Myocyte (in vitro differentiated cells): ENCODE measurements around the gene AP1M1. TPM values are rescaled to one million over a fixed set of nuclear protein-coding genes. Genes with fewer than 3 reads are reported as not detected.
"Not testable (repeated sequence)": the region's sequence is repeated elsewhere in the genome, so short reads cannot be mapped to it uniquely, and the experiment has no call there.

Experiments used
- DNase-seq: peaks from one replicate; pipeline ENCODE4 v3.0.0-alpha.2; 2012; ENCODE audit warnings: low read depth
- polyA plus RNA-seq: library from polyadenylated mRNA; unstranded; fragments of >200 nt; gene quantifications from one replicate; pipeline ENCODE4 v1.2.1, GENCODE V29; 2012; ENCODE audit warnings: missing spikeins
- total RNA-seq: library from RNA; depleted of rRNA; stranded (reverse); fragments of >200 nt; gene quantifications from 2 replicates; pipeline ENCODE4 v1.2.3, GENCODE V29; 2014

AP1M1 gene
- 82.6 and 89.3 TPM in 2 replicates for total RNA-seq
- 81.2 TPM for polyA plus RNA-seq

DNA sequence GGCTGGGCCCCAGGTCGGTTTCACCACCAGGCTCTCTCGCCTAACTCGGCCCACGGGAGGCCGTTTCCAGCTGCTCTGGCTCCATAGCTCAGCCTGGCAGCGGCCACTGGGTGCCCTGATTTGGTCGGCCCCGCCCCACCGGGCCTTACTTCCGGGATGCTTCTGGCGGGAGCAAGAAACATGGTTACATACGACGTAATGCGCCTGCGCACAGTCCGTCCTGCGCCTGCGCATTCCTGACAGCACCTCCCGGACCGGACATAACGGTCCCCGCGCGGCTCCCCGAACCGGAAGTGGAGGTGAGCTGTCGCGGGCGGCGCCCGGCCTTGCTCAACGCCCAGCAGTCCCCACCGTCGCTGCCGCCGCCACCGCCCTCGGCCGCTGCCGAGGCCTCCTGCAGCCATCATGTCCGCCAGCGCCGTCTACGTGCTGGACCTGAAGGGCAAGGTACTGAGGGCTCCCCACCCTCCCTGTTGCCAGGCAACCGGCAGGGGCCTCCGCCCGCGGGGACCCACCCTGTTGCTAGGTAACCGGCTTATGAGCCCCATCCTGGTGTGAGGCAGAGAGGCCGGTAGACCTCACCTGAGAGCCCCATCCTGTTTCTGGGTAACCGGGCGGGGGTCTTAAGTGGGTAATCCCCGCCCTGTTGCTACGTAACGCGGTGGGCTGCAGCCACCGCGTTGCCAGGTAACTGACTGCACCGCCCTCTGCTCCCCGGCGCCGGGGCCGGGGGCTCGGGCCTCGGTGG, at the start of gene AP1M1:
Gene AP1M1, plus strand, starts transcription at position 290 of the 748 bp plus-strand sequence. Its CDS starts 116 bp downstream, at position 406.
- DNase-seq: peak; percentile 98

DNA sequence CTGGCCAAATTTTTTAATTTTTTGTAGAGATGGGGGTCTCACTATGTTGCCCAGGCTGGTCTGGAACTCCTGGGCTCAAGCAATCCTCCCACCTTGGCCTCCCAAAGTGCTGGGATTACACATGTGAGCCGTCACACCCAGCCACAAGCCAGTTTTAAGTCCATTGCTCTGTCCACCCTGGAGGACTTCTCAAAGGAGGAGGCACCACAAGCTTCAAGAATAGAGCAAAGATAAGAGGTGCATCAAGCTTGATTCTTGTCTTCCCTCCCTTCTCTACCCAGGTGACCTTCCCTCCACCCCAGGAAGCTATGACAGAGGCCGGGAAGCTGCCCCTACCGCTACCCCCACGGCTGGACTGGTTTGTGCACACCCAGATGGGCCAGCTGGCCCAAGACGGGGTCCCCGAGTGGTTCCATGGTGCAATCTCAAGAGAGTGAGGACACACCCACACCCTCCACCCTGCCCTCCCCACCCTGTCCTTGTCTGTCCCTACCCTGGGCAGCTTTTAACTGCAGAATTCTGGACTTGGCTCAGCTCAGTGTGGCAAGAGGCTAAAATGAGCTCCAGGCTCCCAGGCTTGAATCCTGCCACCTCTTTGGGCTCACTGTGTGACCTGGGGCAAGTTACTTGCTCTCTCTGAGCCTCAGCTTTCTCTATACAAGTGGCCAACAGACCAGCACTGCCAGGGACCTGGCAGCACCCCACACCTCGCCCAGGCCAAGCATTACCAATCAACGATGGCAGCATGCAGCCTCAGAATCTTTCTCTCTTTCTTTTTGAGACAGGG, 49.1 kb upstream of the AP1M1 start:
- no peak for DNase-seq

DNA sequence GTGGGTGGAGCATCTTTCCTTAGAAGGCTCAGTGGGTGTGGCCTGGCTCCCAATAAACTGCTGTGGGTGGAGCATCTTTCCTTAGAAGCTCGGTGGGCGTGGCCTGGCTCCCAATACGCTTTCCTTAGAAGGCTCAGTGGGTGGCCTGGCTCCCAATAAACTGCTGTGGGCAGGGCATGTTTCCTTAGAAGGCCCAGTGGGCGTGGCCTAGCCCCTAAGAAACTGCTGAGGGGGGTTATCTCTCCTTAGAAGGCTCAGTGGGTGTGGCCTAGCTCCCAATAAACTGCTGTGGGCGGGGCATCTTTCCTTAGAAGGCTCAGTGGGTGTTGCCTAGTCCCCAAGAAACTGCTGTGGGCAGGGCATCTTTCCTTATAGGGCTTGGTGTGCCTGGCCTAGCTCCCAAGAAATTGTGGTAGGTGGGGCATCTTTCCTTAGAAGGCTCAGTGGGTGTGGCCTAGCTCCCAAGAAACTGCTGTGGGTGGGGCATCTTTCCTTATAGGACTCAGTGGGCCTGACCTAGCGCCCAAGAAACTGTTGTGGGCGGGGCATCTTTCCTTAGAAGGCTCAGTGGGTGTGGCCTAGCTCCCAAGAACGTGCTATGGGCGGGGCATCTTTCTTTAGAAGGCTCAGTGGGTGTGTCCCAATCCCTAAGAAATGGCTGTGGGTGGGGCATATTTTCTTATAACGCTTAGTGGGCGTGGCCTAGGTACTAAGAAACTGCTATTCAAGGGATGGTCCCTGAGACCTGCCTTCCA, 44.0 kb upstream of the AP1M1 start:
- no peak for DNase-seq

DNA sequence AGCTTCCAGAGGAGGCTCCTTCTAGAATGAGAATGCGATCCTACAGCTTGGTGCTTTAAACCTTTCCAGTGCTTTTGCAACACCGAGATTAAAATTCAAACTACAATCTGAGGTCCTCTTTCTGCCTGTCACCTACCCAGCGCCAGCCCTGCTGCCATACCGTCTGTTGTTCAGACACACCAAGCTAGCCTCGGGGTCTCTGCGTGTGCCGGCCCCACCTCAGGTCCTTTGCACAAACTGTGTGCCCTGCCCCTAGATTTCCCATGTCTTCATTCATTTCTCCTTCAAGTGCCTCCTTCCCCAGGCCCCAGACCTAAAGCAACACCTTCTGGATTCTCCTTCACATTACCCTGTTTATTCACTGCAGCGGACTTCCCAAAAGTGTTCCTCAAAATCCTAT, 43.2 kb upstream of the AP1M1 start:
- no peak for DNase-seq

DNA sequence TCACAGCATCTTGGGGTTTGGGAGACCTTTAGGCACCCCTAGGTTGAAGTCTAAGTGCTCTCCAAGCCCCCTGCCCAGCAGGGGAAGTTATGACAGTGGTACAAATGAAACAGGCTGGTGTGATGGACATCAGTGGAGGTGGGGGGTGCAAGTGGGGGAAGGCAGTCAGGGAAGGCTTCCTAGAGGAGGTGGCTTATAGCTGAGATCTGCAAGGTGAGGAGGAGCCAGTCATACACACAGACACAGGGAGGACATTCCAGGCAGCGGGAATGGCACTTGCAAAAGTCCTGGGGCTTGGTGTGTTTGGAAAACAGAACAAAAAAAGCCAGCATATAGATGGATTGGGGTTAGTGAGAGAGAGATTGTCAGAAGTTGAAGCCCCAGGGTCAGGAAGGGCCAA, 42.6 kb upstream of the AP1M1 start:
- no peak for DNase-seq

DNA sequence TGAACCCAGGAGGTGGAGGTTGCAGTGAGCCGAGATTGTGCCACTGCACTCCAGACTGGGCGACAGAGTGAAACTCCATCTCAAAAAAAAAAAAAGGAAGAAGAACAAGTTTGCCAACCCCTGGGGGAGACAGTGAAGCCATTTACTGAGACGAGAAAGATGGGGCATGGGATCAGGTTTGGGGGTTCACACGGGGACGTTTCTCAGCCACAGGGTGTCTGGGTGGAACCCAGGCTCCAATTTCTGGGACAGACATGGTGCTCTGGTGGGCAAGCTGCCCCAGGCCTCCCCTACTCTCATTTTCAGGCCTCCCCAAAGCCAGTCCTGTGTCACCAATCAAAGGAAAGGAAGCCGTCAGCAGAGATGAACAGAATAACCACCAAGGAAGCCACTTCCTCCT, 40.8 kb upstream of the AP1M1 start:
- no peak for DNase-seq

DNA sequence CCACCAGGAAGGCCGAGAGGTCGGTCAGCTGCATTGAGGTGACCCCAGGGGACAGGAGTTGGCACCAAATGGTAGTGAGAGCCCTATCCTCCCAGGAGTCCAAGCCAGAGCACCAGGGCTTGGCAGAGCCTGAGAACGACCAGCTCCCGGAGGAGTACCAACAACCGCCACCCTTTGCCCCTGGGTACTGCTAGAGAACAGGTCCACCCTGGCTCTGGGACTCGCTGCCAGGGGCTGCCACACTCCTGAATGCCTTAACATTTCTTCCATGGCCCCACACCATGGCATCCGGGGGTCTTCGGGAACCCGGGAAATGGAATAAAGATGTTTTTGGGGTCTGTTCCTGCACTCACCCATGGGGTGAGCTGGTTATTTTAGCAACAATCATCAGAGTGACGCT, 40.1 kb upstream of the AP1M1 start:
- no peak for DNase-seq

DNA sequence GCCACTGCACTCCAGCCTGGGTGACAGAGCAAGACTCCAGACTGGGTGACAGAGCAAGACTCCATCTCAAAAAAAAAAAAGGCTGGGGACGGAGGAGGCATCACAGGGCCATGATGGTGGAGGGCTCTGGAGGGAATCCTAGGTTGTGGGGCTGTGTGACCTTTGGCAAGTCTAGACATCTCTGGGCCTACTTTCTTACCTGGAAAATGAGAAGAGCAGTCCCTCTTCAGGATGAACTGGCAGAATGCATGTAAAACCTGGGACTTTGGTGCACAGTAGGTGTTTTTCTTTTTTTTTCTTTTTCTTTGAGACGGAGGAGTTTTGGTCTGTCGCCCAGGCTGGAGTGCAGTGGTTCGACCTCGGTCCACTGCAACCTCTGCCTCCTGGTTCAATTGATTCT, 38.1 kb upstream of the AP1M1 start:
- DNase-seq: no peak

DNA sequence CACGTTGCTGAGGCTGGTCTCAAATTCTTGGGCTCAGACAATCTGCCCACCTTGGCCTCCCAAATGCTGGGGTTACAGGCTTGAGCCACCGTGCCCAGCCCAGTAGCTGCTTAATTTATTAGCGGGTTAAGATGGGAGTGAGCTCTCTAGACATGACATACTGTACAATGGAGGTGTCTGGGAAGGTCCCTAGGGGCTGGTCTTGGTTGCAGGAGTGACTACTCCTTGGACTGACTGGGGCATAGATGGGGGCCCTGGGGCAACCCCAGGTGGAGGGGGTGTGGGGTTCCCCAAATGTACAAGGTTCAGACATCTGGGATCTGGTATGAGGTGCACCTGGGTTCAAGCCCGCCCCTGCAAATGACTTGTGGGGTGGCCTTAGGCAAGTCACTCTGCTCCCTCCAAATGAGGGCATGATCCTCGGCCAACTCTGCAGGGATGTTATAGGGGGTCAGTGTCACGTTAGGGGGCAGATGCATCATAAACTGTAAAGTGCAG, 37.2 kb upstream of the AP1M1 start:
- DNase-seq: no peak

DNA sequence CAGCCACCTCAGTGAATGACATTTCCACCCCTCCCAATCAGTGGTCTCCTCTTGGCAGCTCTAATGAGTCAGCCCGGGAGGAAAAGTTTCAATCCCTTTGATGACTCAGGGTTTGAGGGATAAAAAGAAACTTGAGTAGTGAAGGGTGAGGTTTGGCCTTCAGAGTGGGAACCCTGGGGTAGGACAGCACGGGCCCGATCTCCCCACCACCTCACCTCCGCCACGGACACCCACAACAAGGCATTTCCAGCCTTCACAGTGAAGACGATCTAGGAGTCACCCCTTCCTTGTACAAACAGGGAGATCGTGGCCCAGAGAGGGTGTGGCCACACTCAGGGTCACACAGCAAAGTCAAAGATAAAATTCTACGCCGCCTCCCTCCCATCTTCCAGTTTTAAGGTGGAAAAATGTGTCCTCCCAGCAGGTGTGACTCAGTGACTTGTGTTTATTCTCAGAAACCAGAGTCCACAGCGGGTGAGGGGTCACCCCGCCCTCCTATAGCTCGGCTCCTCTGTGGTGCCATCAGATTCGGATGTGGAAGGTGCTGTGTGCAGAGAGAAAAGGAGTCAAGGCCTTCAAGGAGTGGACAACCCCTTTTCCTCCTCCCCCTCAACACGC, 36.7 kb upstream of the AP1M1 start:
- peak; percentile 70 for DNase-seq

DNA sequence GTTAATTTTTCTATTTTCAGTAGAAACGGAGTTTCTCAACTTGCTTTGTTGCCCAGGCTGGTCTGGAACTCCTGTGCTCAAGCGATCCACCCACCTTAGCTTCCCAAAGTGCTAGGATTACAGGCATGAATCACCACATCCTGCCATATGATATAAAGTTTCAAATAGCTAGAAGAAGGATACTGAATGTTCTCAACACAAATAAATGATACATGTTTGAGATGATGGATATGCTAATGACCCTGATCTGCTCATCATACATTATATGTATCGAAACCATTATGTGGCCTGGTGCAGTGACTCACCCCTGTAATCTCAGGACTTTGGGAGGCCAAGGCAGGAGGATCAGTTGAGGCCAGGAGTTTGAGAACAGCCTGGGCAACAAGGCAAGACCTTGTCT, 35.9 kb upstream of the AP1M1 start:
- DNase-seq: peak; percentile 49

DNA sequence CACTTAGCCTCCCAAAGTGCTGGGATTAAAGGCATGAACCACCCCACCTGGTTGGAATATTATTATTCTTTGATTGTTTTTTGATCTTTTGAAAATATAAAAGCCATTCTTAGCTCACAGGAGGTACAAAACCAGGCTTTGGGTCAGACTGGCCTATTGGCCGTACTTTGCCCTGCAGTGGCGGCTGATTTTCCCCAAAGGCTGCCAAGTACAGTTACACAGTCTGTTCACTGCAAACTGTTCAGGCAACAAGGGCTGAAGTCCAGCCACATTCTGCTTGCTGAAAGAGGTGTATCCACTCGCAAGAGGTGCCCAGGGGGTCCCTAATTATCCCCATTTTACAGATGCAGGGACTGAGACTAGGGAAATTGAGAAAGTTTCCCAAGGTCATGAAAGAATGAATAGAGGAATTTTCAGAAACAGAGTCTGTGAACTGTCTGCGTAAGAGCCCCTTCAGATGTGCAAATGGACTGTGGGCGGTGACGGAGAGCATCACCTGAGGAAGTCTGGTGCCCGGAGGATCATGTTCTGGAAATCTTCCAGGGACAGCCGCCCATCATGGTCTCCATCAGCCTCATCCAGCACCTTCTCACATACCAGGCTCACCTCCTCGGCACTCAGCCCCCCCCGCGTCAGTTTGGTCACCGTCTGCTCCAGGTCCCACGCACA, 33.4 kb upstream of the AP1M1 start:
- no peak for DNase-seq

DNA sequence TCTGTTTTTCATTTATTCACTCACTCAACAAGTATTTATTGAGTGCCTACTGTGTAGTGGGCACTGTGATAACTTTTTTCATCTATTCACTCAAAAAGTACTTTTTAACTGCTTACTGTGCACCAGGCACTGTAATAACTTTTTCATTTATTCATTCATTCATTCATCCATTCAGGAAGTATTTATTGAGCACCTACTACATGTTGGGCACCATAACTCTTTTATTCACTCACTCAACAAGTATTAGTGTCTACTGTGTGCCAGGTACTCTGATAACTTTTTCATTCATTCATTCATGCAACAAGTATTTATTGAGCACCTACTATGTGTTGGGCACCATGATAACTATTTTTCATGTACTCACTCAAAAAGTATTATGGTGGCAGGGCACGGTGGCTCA, 31.3 kb upstream of the AP1M1 start:
- no peak for DNase-seq

DNA sequence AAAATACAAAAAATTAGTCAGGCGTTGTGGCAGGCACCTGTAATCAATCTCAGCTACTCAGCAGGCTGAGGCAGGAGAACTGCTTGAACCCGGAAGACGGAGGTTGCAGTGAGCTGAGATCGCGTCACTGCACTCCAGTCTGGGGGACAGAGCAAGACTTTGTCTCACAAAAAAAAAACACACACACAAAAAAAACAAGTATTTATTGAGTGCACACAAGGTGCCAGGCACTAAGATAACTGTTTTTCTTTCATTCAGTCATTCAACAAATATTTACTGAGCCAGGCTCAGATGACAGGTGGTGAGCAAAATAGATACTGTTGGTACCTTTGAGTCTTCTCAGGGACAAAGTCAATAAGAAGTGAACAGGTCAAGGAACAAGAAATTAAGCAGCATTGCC, 30.7 kb upstream of the AP1M1 start:
- no peak for DNase-seq

DNA sequence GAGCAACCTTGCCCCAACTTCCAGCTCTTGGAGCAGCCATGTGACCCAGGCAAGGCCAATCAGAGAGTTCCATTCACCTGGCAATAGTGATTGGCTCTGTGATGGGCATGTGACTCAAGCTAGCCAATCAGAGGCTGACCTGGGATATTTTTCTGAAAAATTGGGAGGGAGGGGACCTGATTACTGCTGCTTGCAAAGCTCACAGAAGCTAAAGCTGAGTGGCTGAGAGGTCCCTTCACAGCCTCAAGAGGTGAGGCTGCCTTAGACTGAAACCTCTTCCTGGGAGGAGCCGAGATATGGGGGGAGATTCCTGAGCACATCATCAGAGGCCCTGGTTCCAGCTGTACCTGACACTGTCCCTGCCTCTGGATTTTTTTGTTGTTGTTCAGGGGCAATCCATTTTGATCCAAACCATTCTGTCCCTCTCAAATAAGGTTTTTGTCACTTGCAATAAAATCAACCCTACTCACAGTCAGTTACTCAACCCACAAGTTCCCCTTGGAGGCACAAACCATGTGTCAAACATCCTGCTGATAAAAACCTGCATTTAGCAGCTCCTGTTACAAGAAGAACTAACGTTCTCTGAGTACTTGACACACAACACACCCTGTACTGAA, 29.1 kb upstream of the AP1M1 start:
- DNase-seq: no peak

DNA sequence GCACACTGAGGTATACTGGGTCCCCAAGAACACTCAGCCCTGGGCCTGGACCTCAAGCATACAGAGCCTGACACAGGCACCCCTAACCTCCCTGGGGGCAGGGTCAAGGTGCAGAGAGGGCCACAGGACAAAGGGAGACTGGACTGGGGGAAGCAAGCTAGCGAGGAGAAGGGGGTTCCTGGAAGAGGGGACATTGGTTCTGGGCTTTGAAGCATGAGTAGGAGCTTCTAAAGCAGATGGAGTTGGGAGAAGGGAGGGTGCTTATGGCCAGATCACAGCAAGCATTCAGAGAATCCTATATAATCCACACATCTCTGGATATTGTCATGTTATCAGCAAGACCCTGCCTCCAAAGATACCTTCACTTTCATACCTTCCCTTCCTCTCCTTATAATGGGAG, 27.6 kb upstream of the AP1M1 start:
- no peak for DNase-seq

DNA sequence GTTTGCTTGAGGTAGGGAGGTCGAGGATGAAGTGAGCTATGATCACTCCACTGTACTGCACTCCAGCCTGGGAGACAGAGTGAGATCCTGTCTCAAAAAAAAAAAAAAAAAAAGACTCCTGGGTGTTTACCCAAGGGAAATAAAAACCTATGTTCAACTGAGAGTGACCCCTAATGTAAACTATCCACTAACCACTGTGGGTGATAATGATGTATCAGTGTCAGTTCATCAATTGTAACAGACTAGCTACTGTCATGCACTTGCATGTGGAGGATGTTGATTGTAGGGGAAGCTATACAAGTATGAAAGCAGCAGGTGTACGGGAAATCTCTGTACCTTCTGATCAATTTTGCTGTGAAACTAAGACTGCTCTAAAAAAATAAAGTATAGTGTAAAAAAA, 21.8 kb upstream of the AP1M1 start:
- DNase-seq: no peak

DNA sequence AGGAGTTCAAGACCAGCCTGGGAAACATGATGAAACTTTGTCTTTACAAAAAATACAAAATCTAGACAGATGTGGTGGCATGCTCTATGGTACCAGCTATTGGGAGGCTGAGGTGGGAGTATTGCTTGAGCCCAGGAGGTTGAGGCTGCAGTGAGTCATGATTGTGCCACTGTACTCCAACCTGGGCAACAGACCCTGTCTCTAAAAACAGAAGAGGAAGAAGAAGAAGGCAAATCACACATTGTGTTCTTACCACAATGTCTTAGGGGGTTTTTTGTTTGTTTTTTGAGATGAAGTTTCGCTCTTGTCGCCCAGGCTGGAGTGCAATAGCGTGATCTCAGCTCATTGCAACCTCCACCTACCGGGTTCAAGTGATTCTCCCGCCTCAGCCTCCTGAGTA, 18.8 kb upstream of the AP1M1 start:
- not testable (repeated sequence) for DNase-seq

DNA sequence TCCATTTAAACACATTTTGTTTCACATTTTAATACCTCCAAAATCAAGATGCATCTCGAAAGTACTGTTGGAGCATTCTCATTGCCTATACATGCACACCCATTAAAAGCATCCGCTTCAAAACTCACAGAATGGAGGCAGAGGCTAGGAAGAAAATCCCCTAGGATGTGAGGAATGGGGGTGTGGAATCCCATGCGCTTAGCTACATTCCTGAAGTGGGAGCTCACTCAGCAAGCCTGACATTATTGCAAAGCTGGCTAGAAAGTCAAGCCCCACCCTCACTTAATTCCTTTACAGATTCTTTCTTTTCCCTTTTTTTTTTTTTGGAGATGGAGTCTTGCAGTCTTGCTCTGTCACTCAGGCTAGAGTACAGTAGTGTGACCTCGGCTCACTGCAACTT, 17.1 kb upstream of the AP1M1 start:
- DNase-seq: peak; percentile 71

DNA sequence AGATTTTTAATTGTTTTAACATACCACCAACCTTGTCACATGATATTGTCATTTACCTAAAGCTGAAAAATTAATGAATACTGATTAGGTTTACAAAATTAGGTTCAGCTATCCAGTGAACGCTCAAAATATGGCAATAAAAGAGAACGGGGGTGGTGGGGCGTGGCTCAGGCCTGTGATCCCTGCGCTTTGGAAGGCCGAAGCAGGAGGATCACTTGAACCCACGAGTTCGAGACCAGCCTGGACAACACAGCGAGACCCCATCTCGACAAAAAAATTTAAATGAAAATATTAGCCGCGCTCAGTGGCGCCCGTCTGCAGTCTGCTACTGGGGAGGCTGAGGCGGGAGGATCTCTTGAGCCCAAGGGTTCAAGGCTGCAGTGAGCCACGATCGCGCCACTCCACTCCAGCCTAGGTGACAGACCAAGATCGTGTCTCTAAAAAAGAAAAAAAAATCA, 13.0 kb upstream of the AP1M1 start:
- no peak for DNase-seq
